GM19351 (cell line): ENCODE results near the gene S100A16.

Source experiments
- ATAC-seq: cut with Tn5 transposase; IDR thresholded peaks from one replicate; pipeline ENCODE4 v1.9.1; 2021; ENCODE audit warnings: mild to moderate bottlenecking, moderate library complexity; ENCODE audit not compliant: unreplicated experiment

Gene S100A16

DNA sequence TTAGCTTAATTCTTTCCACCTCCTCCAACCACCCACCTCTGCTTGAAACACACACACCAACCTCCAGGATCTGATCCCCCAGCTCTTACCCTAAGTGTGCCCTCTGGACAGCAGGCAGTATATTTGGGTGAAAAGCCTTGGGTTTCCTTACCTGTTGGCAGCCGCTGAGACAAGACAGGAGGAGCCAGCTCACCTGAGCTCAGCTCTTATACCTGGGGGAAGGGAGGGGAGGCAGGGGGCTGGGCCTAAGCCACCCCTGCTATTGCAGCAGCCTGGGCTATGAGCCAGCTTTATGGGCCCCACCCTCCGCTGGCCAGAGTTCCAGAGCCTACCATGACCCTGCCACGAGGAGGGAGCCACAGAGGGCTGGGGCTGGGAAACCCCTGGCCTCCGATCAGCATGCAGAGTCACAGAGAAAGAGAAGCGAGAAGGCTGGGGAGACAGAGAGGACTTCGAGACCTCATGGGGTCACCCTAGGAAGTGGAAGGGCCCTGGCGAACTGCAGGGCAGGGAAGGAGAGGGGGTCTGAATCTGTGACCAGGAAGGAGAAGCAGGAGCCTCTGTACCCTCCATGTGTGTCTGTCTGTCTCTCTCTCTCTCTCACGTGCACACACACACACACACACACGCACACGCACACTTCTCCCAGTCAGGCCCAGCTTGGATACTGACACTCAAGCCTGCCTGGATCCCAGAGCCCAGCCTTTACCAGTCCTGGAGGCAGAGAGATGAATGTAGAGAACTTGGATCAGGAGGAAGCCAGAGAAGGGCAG lies 3.4 kb upstream of the S100A16 start, which contains the start of gene S100A14:
TSS of gene S100A14 (minus strand) at position 182 of the 773 bp plus-strand sequence. CDS start 467 bp downstream, outside the sequence.
- no peak for ATAC-seq

DNA sequence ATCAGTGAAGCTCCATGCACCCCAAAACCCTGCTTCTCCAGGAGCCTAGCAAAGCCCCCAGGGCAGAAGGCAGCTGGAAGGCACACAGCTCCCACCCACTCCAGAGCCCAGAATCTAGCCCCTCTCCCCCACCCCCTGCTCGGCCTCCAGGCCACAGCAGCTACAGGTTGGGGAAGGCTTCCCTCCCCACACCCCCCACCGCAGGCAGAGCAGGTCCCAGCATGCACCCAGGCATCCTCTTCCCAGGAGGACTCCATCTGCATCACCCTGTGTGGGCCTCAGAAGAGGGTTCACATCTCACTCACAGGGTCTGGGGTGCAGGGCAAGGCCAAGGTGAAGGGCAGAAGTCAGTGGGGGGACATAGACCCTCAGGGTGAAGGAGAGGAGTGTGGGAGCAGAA lies 2.5 kb upstream of the S100A16 start:
- no peak for ATAC-seq

DNA sequence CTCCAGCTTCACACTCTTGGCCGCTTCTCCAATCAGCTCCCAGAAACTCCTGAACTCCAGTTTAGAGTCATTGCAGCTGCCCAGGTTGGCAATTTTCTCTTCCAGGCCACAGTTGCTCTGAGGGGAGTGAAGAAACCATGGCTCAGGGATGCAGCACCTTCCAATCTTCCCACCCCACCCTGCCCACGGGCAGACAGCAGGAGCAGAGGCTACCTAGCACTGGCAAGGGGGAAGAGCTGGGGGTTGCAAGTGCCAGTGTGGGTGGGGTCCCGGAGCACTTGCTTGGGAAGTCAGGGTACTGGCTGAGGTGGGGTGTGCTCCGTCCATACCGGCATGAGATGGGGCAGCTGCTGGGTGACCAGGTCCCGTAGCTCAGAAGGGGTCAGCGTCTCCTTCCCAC lies 2.0 kb upstream of the S100A16 start:
- ATAC-seq, result no peak

DNA sequence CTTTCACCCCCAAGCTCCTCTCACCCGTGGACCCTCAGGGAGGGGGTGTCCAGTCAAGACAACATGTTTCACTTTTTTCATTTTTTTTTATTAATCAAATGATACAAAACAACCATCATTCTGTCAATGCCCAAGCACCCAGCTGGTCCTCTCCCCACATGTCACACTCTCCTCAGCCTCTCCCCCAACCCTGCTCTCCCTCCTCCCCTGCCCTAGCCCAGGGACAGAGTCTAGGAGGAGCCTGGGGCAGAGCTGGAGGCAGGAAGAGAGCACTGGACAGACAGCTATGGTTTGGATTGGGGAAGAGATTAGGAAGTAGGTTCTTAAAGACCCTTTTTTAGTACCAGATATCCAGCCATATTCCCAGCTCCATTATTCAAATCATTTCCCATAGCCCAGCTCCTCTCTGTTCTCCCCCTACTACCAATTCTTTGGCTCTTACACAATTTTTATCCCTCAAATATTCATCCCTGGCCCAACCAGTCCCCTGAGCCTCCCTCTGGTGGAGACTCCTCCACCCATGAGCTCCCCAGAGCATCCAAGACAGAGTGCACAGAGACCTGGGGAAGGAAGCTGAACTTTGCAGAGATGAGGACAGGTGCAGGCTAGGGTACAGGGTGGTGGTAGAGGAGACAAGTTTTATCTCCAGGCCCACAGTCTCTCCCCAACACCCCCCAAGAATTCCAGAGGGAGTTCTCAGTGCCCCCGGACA lies 1.4 kb upstream of the S100A16 start:
- no peak for ATAC-seq

DNA sequence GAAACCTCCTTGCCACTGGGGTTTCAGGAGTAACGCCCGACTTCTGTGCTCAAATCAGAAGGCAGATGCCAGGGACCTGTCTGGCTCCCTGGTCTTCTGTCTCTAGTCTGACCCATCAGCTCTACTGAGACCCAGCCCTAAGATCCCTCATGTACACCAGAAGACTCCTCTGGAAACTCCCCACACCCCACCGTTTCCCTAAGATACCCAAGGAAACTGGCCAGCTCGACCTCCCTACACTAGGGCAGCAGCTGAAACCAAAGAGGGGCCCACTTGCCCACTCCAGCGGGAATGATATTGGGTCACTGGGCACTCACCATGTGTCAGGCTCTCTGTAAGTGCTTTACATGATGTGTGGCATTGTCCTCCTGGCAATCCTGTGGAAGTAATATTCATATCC lies 469 bp upstream of the S100A16 start:
- ATAC-seq, result no peak

DNA sequence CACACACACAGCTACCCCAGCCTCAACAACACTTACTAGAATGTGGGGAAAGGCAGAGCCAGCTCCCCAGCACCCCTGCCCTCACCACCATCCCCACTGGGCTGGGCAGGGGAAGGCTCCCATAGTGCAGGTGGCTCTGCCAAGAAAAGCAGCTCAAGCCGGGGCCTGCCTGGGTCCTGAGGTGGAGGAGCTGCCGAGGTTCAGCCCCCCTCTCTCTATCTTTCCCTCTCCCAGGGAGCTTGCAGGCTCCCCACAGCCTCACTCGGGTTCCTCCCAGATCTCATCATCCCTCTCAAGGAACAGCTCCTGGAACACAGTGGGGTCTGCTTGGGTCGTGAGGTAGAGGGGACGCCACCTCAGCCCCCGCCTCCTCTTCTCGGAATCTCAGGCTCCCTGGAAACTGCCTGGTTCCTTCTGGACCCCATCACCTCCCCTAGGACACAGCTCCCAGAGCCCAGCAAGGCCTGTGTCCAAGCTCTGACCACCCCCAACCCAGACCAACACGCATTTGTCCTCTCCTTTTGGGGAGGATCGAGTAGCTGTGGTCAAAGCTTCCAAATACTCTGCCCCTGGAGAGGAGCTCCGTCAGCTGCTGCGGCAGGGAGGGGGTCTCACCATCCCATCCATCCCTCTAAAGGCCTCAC lies 704 bp downstream of the S100A16 start:
- no peak for ATAC-seq

DNA sequence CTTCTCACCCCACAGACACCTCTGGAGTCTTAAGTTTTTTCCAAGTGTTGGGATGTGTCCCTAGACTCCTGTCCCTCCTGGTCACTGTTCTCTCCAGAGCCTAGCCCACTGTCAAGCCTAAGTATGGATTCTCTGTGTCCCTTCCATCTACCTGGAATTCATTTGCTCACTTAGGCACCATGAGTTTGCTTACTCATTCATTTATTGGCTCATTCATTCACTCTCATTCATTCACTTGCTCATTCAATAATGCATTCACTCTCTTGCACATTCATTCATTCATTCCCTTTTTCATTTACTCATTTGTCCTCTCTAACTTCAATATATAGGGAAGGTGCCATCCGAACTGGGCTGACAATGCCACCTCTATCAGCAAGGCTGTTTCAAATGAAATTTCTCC lies 1.6 kb downstream of the S100A16 start:
- ATAC-seq, result no peak

DNA sequence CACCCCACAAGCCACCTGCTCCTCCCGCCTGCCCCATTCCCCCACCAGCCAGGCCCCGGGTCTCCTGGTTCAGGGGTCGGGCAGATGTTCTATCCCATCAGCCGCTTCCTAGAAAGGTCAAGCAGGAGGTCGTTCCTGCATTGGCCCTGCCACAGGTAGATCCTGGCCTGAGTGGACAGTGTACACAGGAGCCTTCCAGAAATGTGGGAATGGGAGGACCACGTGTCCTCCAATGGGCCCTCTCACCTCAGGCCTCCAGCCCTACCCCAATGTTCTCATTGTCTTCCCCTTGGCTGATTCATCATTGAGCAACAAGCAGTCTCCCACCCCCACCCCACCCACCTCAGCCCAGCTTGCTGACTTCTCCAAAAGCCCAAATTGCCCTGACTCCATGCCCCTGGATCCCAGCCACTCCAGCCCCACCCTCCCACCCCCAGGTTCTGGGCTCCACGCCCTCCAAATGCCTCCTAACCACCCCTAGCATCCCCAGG lies 2.1 kb downstream of the S100A16 start:
- no peak for ATAC-seq

DNA sequence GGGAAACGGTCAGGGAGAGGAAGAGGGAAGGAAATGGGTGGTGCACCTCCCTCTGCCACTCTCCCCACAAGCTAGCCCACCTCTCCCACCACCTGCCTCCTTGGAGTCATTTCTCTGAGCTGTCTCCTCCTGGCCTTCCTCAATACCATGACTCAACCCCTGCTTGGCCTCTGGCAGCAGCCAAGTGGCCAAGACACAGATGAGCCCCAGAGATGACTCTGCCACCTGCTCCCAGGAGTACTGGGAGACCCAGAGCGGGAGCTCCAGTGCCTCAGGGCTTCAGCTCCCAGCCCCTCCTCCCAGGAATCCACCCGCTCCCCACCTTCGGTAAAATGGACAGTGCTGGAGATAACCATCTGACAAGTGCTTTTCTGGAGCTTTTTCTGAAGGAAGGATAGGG lies 2.6 kb downstream of the S100A16 start:
- ATAC-seq, result no peak

DNA sequence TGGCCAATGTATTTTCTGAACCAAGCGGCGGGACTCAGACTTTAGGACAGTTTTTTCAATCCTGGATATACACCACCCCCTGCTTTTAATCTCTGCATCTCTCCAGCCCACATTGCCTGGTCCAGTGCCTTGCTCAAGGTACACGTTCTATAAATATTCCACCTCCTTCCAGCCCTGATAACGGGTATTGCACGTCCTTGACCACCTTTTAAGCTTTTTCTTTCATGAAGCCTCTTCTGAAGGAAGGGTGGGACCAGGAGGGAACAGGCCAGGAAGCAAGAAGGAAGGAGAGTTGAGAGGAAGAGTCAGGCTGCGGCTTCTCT lies 3.4 kb downstream of the S100A16 start:
- no peak for ATAC-seq

DNA sequence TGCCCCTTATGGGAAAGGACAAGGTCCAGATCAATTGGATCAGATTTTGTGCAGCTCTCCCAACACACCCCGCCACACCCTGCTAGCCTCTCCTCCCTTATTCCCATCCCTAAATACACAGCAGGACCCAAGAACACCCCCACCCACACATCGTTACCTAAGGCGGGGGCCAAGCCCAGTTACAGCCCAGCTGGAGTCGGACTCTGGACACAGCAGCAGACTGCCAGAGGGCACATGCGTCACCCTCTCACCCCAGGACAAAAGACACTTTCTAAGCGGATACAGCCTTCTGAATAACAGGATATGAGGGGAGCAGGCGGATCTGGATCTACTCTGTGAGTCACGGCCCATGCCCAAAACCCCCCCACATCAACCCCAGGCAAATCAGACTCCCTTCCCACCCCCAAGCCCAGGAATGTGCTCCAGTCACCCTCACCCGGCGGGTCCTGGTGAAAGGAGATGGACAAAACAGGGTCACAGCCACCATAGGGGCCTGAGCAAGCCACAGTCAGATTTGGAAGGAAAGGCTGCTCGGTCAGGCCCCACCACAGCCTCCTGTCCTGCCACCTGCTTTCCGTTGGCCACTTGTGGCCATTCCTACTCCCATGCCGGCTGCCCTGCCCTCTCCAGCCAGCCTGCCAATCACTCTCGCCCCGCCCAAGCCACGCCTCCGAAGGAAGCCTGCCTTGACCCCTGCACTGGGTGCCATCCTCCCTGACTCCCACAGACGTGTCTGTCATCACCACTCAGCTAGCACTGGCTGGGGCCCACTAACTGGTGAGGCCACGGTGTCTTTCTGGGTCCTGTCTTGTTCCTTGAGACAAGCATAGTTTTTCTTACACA lies 4.0 kb downstream of the S100A16 start:
- no peak for ATAC-seq

DNA sequence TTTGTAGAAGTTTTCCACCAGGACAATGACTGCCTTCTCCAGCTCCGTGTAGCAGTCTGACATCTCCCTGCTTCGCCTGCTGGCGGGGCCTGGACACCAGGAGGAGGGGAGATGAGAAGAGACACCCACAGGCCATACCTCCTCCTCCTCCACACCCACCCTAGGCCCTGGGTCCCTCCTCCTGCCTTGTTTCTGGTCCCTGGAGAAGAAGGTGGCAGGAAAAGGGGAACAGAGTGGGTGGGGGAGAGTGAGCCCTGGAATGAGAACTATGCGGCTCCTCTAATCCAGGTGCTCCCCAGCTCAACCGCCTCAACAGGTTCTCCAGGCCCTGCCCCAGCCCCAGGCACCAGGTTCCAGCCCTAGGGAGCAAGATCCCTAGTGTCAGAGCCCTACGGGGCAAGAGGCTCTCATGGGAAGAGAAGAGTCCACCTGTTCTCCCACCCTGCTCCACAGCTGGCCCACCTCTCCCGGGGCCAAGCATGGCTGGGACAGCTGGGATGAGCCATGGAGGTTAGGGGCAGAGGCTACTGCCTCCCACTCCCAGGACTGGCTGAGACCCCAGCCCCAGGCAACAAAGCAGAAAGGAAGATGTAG lies 4.8 kb downstream of the S100A16 start:
- ATAC-seq, result no peak

DNA sequence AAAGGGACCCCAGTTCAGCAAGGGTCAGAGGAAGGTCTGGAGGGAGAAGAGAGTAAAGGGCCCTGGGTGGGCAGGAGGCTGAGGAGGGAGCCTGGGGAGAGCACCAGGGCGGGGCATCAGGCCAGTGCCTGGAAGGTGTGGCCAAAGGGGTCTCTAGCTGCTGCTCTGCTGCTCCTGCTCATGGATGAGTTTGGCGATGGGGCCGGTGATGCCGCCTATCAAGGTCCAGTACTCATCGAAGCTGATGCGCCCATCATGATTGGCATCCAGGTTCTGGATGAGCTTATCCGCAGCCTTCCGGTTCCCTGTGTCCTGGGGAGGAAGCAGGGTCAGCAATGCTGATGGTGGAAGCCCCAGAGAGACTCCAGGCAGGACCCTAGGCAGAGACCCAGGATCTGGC lies 5.6 kb downstream of the S100A16 start:
- no peak for ATAC-seq

DNA sequence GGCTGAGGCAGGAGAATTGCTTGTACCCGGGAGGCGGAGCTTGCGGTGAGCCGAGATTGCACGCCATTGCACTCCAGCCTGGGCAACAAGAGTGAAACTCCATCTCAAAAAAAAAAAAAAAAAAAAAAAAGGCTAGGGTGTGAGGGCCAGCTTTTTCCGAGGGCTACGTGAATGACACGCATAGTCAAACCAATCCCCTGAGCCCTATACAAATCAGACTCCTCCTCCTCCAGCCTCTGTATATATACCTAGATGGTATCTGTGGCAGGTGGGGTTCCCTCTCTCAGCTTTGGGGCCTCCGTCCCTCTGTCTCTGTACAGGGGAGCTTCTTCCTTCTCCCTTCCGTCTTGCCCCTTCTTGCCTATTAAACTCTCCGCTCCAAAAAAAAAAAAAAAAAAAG lies 6.7 kb downstream of the S100A16 start:
- ATAC-seq, result no peak

DNA sequence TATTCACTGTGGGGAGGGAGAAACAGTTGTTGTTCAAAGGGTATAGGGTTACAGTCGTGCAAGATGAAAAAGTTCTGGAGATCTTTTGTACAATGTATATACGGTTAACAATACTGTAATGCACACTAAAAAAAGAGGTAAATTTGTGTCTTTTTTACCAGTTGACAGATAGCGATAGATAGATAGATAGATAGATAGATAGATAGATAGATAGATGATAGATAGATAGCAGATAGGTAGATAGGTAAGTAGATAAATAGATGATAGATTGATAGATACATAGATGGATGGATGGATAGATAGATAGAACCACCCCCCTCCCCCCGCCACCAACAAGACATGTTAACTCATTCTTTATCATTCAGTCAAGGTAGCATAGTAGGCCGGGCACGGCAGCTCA lies 10.2 kb downstream of the S100A16 start:
- no peak for ATAC-seq

DNA sequence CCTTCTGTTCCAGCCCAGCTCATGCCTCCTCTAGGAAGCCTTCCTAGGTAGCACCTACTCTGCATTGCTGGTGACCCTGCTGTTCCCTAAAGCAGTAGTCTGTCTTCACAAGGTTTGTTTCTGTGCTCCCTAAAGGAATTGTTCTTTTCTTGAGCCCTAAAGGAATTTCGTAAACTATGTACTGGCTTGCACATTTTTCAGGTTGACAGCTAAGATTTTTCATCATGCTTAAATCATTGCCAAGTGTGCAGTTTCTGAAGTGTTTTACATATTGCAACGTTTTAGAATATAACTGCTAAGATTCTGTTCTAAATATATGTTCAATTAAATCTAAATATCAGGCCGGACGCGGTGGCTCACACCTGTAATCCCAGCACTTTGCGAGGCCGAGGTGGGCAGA lies 13.1 kb downstream of the S100A16 start:
- ATAC-seq, result no peak

DNA sequence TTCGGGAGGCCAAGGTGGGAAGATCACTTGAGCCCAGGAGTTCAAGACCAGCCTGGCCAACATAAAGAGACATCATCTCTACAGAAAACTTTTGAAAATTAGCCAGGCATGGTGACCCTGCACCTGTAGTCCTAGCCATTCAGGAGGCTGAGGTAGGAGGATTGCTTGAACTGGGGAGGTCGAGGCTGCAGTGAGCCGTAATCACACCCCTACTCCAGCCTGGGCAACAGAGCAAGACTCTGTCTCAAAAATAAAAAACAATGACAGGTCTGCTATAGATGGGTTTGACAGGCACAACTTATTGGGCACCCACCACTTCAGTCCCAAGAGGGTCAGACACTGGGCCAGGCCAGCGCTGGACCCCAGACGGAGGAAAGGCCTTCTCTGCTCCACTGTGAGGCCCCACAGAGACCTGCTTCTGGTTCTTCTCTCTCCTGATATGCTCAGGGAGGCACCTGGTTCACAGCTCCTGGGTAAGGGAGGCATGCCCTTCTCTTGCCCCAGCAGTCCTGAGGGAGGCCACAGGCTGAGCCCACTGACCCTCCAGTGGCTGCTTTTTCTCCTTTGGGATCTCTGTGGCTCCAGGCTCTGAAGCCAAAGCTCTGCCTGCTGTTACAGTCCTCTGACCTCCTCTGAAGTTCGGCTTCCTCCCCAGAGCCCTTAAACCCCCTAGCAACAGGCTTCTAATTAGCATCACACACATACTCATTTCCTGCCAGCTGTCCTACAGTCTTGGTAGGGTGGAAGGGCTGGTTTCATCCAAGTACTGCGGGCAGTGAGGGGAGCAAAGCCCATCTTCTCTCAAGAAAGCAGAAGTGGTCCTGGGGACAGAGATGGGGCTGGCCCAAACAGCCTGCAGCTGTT lies 14.4 kb downstream of the S100A16 start:
- peak; percentile 96 for ATAC-seq

DNA sequence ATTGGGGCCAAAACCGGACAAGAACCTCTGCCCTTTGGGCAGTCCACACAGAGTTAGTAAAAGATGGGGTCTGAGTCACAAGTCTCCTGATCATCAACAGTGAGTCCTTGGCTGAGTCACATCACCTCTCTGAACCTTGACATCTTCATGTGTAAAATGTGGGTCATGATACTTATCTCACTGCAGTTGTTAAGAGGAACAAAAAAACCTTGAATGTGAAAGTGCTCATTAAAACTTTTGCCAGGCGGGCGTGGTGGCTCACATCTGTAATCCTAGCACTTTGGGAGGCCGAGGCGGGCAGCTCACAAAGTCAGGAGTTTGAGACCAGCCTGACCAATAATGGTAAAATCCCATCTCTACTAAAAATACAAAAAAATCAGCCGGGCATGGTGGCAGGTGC lies 15.7 kb downstream of the S100A16 start:
- ATAC-seq, result no peak

DNA sequence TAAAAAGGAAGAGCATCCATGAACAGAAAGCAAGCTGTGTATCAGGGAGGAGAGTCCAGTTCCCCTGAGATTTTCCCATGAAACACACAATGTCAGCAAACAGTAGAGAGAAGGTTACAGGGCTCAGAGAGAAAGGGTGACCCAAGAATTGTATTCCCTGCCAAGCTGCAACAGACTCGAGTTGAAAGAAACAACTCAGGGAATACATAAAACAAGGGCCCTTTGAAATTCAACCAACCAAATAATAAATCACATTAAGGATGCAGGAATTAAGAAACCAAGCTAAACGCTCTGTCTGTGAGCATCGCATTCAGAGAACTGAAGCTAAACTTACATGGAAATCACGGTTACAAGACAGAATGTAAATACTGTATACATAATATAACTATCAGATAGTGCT lies 20.2 kb downstream of the S100A16 start:
- ATAC-seq, result no peak

DNA sequence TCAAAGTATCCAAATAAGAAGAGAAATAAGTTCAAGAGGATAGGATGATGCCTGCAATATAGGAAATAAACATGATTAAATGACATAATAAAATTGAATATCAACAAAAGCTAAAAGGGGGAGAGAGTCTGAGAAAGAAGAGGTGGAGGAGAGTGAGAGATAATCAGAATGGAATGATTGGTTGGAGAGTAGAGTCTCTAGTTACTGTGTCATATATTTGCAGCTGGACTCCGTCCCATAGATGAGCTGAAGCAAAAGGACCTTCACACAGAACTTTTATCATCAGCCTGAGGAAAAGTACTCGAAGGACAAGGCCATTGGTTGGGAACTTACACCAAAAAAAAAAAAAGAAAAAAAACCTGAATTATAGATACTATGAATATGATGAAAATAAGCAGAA lies 24.5 kb downstream of the S100A16 start:
- no peak for ATAC-seq
